NCI-H446 treated with DMSO at 0.1 percent for 48 hours (cell line): Measurements from ENCODE around the gene NTM.
A peak's percentile ranks its signal among the peaks of the same experiment; 100 is the strongest.

Source experiments
- DNase-seq: peaks from one replicate; lab custom pipeline; 2025; lab: John Stamatoyannopoulos, UW

Gene NTM

GRCh38 chr11:131549770-131550169 lies 179.4 kb downstream of the NTM start:
- DNase-seq, result no peak

GRCh38 chr11:131560287-131560686 lies 189.9 kb downstream of the NTM start:
- DNase-seq, result no peak

- no peak for DNase-seq
These were observed 191.1 kb downstream of the NTM start for GRCh38 chr11:131561501-131561900.

GRCh38 chr11:131561972-131562371 lies 191.6 kb downstream of the NTM start:
- no peak for DNase-seq

GRCh38 chr11:131568318-131568717 lies 197.9 kb downstream of the NTM start:
- no peak for DNase-seq

- no peak for DNase-seq
These were observed 201.2 kb downstream of the NTM start for GRCh38 chr11:131571571-131571970.

GRCh38 chr11:131572423-131572822 lies 202.0 kb downstream of the NTM start:
- DNase-seq, result no peak

GRCh38 chr11:131579932-131580387 lies 209.5 kb downstream of the NTM start:
- DNase-seq, result peak; percentile 5

- no peak for DNase-seq
These were observed 210.1 kb downstream of the NTM start for GRCh38 chr11:131580476-131580875.

GRCh38 chr11:131581046-131581445 lies 210.6 kb downstream of the NTM start:
- DNase-seq, result no peak

- DNase-seq, result no peak
These were observed 211.7 kb downstream of the NTM start for GRCh38 chr11:131582021-131582525.

- DNase-seq, result no peak
These were observed 213.0 kb downstream of the NTM start for GRCh38 chr11:131583421-131583820.

GRCh38 chr11:131583938-131584337 lies 213.5 kb downstream of the NTM start:
- DNase-seq, result no peak

- DNase-seq, result no peak
These were observed 214.6 kb downstream of the NTM start for GRCh38 chr11:131584785-131585592.

- DNase-seq, result no peak
These were observed 217.6 kb downstream of the NTM start for GRCh38 chr11:131588057-131588456.

- no peak for DNase-seq
These were observed 220.6 kb downstream of the NTM start for GRCh38 chr11:131591051-131591461.

GRCh38 chr11:131592152-131592551 lies 221.7 kb downstream of the NTM start:
- DNase-seq, result no peak

- no peak for DNase-seq
These were observed 222.3 kb downstream of the NTM start for GRCh38 chr11:131592734-131593133.

- no peak for DNase-seq
These were observed 222.9 kb downstream of the NTM start for GRCh38 chr11:131593301-131593700.

- no peak for DNase-seq
These were observed 225.4 kb downstream of the NTM start for GRCh38 chr11:131595797-131596196.

GRCh38 chr11:131597890-131598289 lies 227.5 kb downstream of the NTM start:
- DNase-seq, result no peak

- DNase-seq, result no peak
These were observed 227.9 kb downstream of the NTM start for GRCh38 chr11:131598305-131598704.

GRCh38 chr11:131599285-131599684 lies 228.9 kb downstream of the NTM start:
- no peak for DNase-seq

GRCh38 chr11:131600628-131601027 lies 230.2 kb downstream of the NTM start:
- no peak for DNase-seq
